GM21723 (cell line): Measurements from ENCODE around the gene HS3ST1.
A peak's percentile ranks its signal among the peaks of the same experiment; 100 is the strongest.
"Not testable (repeated sequence)": the region's sequence is repeated elsewhere in the genome, so short reads cannot be mapped to it uniquely, and the experiment has no call there.

Experiments
- ATAC-seq: cut with Tn5 transposase; IDR thresholded peaks from one replicate; pipeline ENCODE4 v1.9.1; 2021; ENCODE audit warnings: mild to moderate bottlenecking, moderate library complexity; ENCODE audit not compliant: unreplicated experiment

Gene HS3ST1

DNA sequence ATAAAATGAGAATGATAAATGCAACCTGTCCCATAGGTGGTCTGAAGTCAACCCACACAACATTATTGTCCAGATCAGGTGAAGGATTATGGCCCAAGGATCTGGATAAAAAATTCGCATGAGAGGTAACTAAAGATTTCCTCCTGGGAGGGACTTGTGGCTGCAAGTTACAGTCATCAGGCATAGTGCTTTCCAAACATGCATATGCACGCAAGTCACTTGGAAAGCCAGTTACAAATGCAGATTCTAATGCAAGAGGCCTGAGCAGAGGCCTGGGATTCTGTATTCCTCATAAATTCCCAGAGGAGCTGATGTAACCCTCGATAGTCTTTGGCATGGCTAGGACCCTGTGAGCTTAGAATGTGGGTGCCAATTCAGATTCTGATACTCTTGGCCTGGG, 21.1 kb downstream of the HS3ST1 start:
- no peak for ATAC-seq

DNA sequence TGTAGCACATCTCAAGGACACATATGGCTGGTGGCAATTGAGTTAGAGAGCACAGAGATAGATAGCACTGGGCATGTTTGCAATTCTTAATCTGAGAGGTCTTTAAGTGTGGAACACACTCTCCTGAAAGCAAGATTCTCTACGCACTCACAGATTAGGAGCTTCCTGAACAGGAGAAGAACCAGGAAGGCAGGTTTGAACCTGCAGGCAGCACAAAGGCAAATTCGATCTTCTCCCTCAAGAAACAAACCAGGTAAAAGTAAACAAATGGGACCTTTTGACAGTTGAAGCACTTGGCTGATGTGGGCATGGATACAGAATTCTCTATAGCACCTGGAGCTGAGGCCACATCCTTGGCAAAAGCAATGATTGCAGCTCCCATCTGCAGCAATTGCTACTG, 24.3 kb downstream of the HS3ST1 start:
- no peak for ATAC-seq

DNA sequence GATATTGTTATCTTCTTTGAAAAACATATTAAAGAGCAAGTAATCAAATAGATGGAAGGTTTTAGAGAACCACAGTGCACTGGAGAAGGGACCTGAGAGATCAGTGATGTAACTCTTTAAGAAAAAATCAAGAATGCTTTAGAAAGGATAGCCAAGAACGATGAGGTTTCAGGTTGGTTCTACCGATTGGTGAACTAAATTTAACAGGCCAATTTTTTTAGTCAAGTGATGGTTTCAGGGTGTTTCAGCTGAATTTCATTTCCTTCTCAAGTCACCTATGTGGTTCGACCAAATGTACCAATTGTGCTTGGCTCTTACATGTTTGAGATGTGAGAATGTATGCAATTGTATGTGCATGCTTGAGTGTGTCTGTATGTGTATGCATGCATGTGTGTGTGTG, 26.5 kb downstream of the HS3ST1 start:
- ATAC-seq, result peak; percentile 71

DNA sequence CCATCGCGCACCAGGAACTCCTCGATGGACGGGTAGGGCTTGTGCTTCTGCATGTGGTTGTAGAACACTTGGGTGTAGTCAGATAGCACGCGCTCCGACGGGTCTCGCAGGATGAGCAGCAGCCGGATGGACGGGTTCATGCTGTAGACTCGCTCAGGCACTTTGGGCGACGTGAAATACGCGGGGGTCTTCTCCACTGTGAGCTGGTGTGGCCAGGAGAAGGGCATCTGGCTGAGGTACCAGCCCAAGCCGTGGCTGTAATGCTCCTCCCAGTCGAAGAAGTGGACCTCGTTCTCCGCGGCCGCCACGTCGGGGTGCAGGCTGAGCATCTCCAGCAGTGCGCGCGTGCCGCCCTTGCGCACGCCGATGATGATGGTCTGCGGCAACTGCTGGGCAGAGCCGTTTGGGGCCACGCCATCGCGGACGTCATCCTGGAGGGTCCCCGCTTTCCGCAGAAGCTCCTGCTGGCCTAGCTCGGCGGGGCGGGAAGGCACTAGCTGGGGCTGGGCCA, 29.2 kb downstream of the HS3ST1 start:
- ATAC-seq, result no peak

DNA sequence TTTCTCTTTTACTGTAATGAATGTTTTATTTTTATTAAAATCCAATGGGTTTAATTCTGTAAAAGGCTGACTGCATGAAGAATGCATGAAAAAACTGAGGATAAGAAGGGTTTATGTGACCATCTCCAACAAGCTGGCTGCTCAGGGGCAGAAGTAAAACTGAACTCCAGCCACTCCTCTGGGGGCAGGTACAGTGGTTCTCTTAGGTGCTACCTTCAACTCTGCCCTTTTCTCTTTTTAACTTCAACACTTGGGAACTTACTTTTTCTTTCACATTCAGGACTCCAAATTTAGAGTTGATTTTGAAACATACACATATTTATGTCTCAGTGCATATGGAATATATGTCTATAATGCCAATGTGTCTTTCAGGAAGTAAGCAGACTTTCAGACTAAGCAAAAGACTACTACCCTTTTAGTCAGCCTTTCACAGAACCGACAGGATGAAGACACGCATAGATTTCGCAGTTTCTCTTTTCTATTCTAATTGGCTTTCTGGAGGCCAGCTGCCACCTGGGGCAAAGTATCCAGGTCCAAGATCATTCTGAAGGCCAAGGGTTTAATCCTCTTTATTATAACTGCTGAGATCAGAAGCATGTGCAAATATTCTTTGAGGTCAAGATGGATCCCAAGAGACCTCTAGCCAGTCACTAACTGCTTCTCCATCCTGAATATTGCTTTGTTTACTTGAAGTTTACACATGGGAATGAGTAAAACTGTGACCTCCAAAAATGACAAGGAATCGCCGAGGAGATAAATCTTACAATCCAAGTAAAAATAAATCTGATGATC, 30.7 kb downstream of the HS3ST1 start:
- peak; percentile 73 for ATAC-seq

DNA sequence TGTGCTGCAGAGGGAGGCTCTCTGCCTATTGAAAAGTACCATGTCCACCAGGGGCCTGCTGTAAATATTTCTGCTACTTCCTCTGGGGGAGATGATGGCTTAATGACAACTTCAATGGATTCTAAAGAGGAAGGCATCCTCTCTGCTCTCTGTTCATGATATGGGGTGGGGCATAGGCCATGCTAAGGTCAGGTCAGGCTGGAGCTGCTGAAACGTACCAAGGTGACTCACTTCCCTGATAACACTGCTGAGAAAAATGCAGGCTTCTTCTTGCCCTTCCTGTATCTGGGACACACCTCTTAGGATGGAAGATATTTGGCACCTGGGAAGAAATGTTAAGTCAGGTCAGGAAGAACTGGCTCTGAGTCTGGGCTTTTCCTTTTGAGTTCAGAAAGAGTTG, 31.5 kb downstream of the HS3ST1 start:
- no peak for ATAC-seq

DNA sequence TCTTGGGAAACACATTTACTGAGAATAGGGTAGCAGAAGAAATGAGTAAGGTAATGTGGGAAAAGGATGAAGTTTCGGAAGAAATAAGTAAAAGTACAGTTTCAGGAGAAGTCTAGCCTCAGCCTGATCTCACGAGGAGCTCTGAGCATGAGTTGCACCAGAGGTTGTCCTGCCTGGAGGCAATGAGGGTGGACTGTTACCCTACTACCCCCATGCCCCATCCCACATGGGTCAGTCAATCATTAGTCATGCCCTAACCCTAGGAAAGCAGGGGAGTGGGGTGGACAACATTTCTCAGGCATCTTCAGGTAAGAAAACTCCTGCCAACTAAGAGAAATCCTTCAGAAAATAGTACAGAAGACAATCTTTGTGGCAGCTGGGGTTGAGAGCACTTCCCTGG, 35.1 kb downstream of the HS3ST1 start:
- no peak for ATAC-seq

DNA sequence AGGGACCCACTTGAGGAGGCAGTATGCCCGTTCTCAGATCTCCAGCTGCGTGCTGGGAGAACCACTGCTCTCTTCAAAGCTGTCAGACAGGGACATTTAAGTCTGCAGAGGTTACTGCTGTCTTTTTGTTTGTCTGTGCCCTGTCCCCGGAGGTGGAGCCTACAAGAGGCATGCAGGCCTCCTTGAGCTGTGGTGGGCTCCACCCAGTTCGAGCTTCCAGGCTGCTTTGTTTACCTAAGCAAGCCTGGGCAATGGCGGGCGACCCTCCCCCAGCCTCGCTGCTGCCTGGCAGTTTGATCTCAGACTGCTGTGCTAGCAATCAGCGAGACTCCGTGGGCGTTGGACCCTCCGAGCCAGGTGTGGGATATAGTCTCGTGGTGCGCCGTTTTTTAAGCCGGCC, 44.6 kb downstream of the HS3ST1 start:
- ATAC-seq, result not testable (repeated sequence)

DNA sequence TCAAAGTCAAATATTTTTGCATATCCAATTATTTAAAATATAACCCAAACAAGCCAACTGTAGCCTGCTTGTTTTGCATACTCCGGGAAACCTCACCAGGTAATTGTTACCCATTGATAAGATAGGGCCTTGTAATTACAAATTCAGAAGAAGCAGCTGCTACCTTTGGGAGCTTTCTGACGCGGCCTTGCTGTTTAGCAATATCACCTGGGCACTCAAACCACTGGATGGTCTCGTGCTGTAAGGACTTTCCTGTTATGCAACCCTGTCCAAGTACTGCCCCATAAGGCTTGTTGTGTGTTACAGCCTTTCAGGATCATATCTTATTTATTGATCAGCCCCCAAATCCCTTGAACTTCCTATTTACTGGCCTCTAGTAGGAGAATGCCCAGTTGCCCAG, 52.1 kb downstream of the HS3ST1 start:
- ATAC-seq, result no peak

DNA sequence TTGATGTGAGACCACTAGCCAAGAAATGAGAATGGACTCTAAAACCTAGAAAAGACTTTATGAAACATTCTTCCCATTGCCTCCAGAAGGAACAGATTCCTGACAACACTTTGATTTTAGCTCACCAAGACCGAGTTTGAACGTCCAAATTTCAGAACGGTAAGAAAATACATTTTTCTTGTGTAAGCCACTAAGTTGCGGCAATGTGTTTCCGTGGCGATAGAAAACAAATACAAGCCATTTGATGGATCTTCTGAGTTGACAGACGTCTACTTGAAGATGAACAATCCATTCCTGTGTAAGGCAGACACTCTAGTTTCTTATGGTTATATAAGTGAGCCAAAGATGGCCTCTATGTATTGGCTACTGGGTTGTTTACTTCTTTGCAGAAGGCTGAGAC, 52.5 kb downstream of the HS3ST1 start:
- ATAC-seq, result no peak

DNA sequence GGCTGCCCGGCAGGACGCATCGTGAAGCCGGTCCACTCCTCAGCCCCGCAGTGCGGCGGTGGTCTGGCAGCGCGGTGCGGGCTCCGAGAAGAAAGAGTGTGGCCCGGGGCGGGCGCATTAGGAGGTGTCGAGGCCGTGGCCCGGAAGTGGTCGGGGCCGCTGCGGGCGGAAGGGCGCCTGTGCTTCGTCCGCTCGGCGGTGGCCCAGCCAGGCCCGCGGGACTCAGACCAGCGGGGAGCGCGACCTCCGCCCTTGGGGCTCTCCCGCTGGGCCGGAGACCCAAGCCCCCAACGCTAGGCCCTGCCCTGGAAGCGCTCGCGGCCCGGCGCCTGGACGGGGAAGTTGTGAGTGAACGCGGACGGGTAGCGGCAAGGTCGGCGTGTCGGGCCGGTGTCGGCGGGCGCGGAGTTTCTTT, 60.0 kb downstream of the HS3ST1 start:
- ATAC-seq, result no peak

DNA sequence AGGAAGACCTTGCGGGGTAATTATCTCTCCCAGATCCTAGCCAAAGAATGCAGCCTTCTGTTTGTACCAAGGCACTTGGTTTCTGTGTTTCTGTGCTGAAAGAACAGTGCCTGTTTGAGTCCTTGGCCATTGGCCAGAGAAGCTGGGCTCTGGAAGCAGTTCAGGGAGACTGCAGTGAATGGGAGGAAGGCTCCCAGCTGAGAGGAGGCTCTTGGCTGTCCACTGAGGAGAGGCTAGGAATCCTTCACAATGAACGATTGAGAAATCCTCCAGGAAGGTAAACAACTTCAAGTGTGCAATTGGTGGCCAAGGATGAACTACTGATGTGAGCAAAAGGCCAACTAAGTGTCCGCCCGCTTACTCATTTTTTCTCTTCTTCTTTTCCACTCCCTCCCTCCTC, 61.3 kb downstream of the HS3ST1 start:
- no peak for ATAC-seq

DNA sequence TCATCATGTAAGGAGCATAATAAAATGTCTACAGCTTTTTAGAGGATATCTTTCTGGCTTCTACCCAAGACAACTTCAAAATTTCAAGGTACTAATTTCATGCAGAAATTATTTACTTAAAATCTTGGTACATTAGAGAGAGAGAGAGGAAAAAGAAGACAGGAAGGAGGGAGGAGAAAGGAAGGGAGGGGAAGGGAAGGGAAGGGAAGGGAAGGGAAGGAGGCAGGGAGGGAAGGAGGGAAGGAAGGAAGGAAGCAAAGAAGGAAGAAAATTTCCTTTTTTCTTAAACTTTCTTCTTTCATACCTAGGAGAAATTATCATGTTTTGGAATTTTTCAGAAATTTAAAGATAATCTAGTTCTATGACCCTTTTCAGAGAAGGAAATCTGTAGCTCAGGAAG, 61.8 kb downstream of the HS3ST1 start:
- no peak for ATAC-seq

DNA sequence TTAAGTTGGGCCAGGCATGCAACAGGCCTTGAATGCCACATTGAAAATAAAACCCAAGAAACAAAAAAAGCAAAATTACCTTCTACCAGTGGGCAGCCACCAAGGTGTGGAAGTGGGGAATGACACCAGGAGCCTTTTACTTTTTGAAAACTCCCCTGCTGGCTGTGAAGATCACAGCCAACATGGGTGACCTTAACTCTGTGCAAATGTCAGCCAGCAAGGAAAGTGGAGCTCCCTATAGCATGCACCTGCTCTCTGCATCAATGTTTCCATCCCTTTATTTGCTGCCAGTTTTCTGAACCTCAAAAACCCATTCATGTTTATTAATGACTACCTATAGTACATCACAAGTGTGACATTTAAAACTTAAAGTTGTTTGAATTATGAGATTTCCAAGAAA, 63.7 kb downstream of the HS3ST1 start:
- no peak for ATAC-seq

DNA sequence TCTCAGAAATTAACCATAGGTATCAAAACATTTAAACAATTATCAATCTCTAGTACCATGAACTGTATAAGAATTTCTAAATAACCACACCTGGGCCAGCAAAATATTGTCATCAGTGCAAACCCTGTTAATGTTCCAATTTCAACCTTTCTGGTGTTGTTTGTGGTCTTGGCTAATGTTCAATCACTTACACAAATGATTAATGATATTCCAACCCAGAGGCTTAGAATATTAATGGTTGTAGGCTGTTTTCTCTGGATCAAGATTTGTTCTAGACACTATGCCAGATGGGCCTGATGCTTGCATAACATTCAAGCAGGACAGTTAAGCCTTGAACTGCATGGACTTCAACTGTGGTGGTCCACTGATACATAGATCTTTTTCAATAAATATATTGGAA, 69.1 kb downstream of the HS3ST1 start:
- no peak for ATAC-seq

DNA sequence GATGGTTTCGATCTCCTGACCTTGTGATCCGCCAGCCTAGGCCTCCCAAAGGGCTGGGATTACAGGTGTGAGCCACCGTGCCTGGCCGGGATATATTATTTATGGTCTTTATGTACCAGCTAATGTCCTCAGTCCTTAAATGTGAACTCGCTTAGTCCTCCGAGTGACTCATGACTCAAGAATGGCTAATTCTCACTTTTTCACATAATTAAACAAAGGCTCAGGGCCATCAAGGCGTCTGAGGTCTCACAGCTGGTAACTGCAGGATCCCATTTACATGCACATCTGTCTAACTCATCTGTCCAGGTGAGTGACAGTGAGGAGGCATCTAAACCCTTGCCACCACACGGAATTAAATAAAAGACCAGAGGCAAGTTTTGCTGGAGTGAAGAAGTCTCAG, 73.5 kb downstream of the HS3ST1 start:
- no peak for ATAC-seq

DNA sequence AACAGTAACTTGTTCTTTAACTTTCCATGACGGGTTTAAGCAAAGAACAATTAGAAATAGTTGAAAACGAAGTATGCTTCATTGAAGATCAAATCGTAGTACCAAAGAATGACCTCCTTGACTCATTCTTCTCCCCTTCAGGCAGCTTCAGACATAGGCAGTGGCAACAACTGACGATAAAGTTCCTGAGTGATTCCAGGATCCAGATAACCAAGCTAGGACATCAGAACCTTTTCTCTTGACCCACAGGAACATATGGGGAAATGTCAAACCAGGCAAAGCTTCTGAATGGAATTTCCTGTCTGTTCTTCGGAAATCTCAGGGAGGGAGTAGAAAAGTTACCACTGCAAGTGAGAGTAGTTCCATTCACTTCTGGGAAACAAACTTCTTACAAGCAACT, 74.2 kb downstream of the HS3ST1 start:
- ATAC-seq, result no peak

DNA sequence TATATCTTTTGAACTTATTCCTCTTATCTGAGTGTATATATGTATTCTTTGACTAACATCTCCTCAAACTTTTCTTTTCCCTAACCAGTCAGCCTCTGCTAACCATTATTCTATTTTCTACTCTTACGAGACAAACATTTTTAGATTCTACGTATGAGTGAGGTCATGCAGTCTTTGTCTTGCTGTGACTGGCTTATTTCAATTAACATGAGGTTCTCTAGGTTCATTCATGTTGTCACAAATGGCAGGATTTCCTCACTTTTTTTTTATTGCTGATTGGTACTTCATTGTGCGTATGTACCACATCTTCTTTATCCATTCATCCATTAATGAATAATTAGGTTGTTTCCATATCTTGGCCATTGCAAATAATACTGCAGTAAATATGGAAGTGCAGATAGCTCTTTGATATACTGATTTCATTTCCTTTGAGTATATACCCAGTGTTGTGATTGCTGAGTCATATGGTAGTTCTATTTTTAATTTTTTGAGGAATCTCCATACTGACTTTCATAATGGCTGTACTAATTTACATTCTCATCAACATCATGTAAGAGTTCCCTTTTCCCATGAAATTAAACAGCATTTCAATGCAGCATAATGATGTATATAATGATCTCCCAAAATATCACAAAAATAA, 80.1 kb downstream of the HS3ST1 start:
- no peak for ATAC-seq

DNA sequence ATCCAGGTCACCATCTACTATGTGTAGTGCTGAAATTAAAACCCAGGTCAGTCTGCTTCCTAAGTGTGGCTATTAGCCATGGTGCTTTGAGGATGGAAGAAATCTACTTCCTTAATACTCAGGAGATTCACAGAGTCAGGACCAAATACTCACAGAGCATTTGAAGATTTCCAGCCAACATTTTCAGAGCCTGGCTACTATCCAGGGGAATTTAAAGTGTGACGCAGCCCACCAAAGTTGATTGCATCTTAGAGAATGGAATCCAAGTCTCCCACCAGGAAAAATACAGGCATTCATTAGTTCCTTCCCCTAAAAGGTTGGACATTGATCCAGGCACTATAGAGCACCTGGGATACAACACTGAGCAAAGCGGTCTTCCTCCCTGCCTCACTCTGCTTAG, 83.8 kb downstream of the HS3ST1 start:
- no peak for ATAC-seq

DNA sequence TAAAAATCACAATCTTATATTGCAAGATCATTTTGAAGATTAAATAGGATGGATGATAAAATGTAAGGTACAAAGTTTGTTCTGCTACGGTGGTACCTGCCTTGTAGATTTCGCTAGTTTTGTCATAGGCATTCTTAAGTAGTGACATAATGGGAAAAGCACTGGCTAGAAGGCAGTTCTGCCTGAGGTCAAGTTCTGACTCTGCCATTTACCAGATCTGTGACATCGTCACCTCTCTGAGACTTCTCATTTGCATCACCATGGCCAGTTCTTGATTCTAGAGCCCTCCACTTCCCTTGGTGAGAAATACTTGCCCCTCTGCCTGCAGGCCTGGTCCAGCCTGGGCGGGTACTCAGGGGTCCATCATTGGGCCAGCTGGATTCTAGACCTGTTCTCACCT, 85.2 kb downstream of the HS3ST1 start:
- no peak for ATAC-seq
